ENCODE measurements around the gene SLC35E2B. TPM values are rescaled to one million over a fixed set of nuclear protein-coding genes. Genes with fewer than 3 reads are reported as not detected.
A peak's percentile ranks its signal among the peaks of the same experiment; 100 is the strongest.
"Not testable (repeated sequence)": the region's sequence is repeated elsewhere in the genome, so short reads cannot be mapped to it uniquely, and the experiment has no call there.

SLC35E2B gene
- total RNA-seq, 4 donors from 2014 or later = 63.4 to 202 (median 83.9) TPM

- DNase-seq = no peak
- Histone ChIP-seq H3K4me3 (no peak overlapping the region), H3K36me3 (peaks cover 0 to 20% (median 8%) of the 10 kb centered on the region in 4 donors), H3K27me3 (no peaks in the 10 kb centered on the region), H3K27ac (no peak overlapping the region), H3K4me1 (peaks cover 0 to 12% (median 0%) of the 10 kb centered on the region in 4 donors), H3K9me3 (no peaks in the 10 kb centered on the region)
- intact Hi-C loops (cut with DNase I; ENCODE audit: low total_unique reads) (no loop called here), in situ Hi-C loops (cut with MboI; ENCODE audit: low pct_ligation_motif_present in 1 of 4, low pct_unique_long_range_greater_than_20kb in 1 of 4, low sequenced_read_pairs in 3 of 4) (no loop called here)
- TF ChIP-seq POLR2A (IDR thresholded peaks at IDR 0.05) (no peak), EP300 (IDR thresholded peaks at IDR 0.05; ENCODE audit: low read depth) (no peak), CTCF (IDR thresholded peaks at IDR 0.05) (no peak), POLR2AphosphoS5 (IDR thresholded peaks at IDR 0.05) (no peak)
- WGBS, 2 donors (ENCODE audit: low coverage in 1 of 2) = 99% methylated on average over 12 of the region's 17 CpGs; no CpG with 5 or more reads in 1 of the 2 donors
Observed at GRCh38 chr1:1730870-1731269, 38.3 kb upstream of the SLC35E2B start.

GRCh38 chr1:1730230-1730629 is 37.6 kb upstream of the SLC35E2B start:
- 83% methylated on average over 1 of the region's 13 CpGs; no CpG with 5 or more reads in 1 of the 2 donors for WGBS, 2 donors (ENCODE audit: low coverage in 1 of 2)
- DNase-seq; H3K27me3 ChIP-seq; in situ Hi-C loops (cut with MboI; ENCODE audit: low pct_ligation_motif_present in 1 of 4, low pct_unique_long_range_greater_than_20kb in 1 of 4, low sequenced_read_pairs in 3 of 4); H3K27ac ChIP-seq; intact Hi-C loops (cut with DNase I; ENCODE audit: low total_unique reads); H3K9me3 ChIP-seq; H3K4me3 ChIP-seq: not testable (repeated sequence)
- Histone ChIP-seq H3K4me1 (peaks cover 0 to 12% (median 0%) of the 10 kb centered on the region in 4 donors), H3K36me3 (peaks cover 0 to 20% (median 8%) of the 10 kb centered on the region in 4 donors)

GRCh38 chr1:1729116-1729816 is 36.7 kb upstream of the SLC35E2B start:
- 92% methylated on average over 16 of the region's 18 CpGs; no CpG with 5 or more reads in 1 of the 2 donors for WGBS, 2 donors (ENCODE audit: low coverage in 1 of 2)
- H3K27ac ChIP-seq = peak overlapping the region in 3 of 4 donors; percentile 29 to 76 (median 52)
- in situ Hi-C loops (cut with MboI; ENCODE audit: low pct_ligation_motif_present in 1 of 4, low pct_unique_long_range_greater_than_20kb in 1 of 4, low sequenced_read_pairs in 3 of 4); DNase-seq; H3K27me3 ChIP-seq; H3K9me3 ChIP-seq; intact Hi-C loops (cut with DNase I; ENCODE audit: low total_unique reads); H3K4me3 ChIP-seq: not testable (repeated sequence)
- peaks cover 0 to 12% (median 0%) of the 10 kb centered on the region in 4 donors for H3K4me1 ChIP-seq
- H3K36me3 ChIP-seq = peaks cover 0 to 20% (median 8%) of the 10 kb centered on the region in 4 donors

- DNase-seq = peak; percentile 27
- Histone ChIP-seq H3K27ac (peak overlapping the region; percentile 17 to 76 (median 56)), H3K4me1 (peaks cover 0 to 12% (median 0%) of the 10 kb centered on the region in 4 donors), H3K36me3 (peaks cover 0 to 20% (median 8%) of the 10 kb centered on the region in 4 donors)
- intact Hi-C loops (cut with DNase I; ENCODE audit: low total_unique reads); H3K4me3 ChIP-seq; H3K27me3 ChIP-seq; H3K9me3 ChIP-seq; in situ Hi-C loops (cut with MboI; ENCODE audit: low pct_ligation_motif_present in 1 of 4, low pct_unique_long_range_greater_than_20kb in 1 of 4, low sequenced_read_pairs in 3 of 4): not testable (repeated sequence)
- 41 to 42% methylated on average over 8 to 9 of the region's 14 CpGs for WGBS, 2 donors (ENCODE audit: low coverage in 1 of 2)
Observed at GRCh38 chr1:1728308-1729005, 35.9 kb upstream of the SLC35E2B start.

- H3K4me1 ChIP-seq = peaks cover 0 to 12% (median 0%) of the 10 kb centered on the region in 4 donors
- H3K27me3 ChIP-seq; intact Hi-C loops (cut with DNase I; ENCODE audit: low total_unique reads); H3K27ac ChIP-seq; DNase-seq; H3K4me3 ChIP-seq; in situ Hi-C loops (cut with MboI; ENCODE audit: low pct_ligation_motif_present in 1 of 4, low pct_unique_long_range_greater_than_20kb in 1 of 4, low sequenced_read_pairs in 3 of 4); H3K9me3 ChIP-seq; H3K36me3 ChIP-seq: not testable (repeated sequence)
- 80 to 92% methylated on average over 4 to 11 of the region's 12 CpGs for WGBS, 2 donors (ENCODE audit: low coverage in 1 of 2)
Observed at GRCh38 chr1:1727131-1727651, 34.6 kb upstream of the SLC35E2B start.

GRCh38 chr1:1726088-1726487 is 33.5 kb upstream of the SLC35E2B start:
- WGBS, 2 donors (ENCODE audit: low coverage in 1 of 2) = 95% methylated on average over 11 to 17 of the region's 17 CpGs
- H3K4me3 ChIP-seq; H3K27me3 ChIP-seq; H3K36me3 ChIP-seq; intact Hi-C loops (cut with DNase I; ENCODE audit: low total_unique reads); DNase-seq; in situ Hi-C loops (cut with MboI; ENCODE audit: low pct_ligation_motif_present in 1 of 4, low pct_unique_long_range_greater_than_20kb in 1 of 4, low sequenced_read_pairs in 3 of 4); H3K9me3 ChIP-seq: not testable (repeated sequence)
- Histone ChIP-seq H3K4me1 (peaks cover 0 to 15% (median 4%) of the 10 kb centered on the region in 4 donors), H3K27ac (peak overlapping the region in 1 of 4 donors; percentile 4)

Measured in transverse colon (tissue), 4 donors.